Liver (tissue), 3 donors: ENCODE results near the gene SLC25A53.
"Not testable (repeated sequence)": the region's sequence is repeated elsewhere in the genome, so short reads cannot be mapped to it uniquely, and the experiment has no call there.

Experiments used
- RAD21 ChIP-seq, 2 donors: IDR thresholded peaks; 2 replicates each; pipeline ENCODE4 v1.6.1; 2016; ENCODE audit warnings: antibody characterized with exemption in 2 of 2, mild to moderate bottlenecking in 2 of 2
- YY1 ChIP-seq: IDR thresholded peaks from 2 replicates; pipeline ENCODE4 v1.6.1; 2016; ENCODE audit warnings: antibody characterized with exemption, mild to moderate bottlenecking
- TF ChIP-seq, protein P1 (sequence below): fragments of 150-350 bp; IDR thresholded peaks from 2 replicates; pipeline ENCODE4 v1.5.1; 2017; ENCODE audit warnings: improper control_type of control experiment, low read depth, low read length; ENCODE audit not compliant: missing input control
- donor health status: healthy.
- donor health status: healthy.

DNA sequence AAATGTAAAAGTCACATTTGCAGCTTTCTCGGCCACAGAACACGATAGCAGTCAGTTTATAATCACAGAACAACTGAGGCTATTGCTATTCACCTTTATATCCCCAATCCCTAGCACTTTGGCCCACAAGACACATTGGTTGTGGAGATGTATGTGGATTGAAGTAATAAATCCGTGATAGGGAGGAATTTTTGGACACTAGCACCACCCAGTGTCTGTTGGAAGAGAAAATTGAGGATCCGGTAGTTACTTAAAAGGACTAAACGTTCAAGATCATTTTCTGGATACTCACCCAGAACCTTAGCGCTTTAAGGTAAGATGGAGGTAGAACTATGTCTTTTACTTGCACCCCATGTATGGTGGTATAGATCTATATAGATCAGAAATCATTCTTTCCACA, 79.0 kb downstream of the SLC25A53 start:
- TF ChIP-seq, protein P1, sequence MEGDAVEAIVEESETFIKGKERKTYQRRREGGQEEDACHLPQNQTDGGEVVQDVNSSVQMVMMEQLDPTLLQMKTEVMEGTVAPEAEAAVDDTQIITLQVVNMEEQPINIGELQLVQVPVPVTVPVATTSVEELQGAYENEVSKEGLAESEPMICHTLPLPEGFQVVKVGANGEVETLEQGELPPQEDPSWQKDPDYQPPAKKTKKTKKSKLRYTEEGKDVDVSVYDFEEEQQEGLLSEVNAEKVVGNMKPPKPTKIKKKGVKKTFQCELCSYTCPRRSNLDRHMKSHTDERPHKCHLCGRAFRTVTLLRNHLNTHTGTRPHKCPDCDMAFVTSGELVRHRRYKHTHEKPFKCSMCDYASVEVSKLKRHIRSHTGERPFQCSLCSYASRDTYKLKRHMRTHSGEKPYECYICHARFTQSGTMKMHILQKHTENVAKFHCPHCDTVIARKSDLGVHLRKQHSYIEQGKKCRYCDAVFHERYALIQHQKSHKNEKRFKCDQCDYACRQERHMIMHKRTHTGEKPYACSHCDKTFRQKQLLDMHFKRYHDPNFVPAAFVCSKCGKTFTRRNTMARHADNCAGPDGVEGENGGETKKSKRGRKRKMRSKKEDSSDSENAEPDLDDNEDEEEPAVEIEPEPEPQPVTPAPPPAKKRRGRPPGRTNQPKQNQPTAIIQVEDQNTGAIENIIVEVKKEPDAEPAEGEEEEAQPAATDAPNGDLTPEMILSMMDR, result not testable (repeated sequence)
- TF ChIP-seq RAD21 (IDR thresholded peaks at IDR 0.05); YY1: not testable (repeated sequence)
